Esophagus squamous epithelium (tissue), 5 donors: ENCODE data around the gene C1QL2. TPM values are rescaled to one million over a fixed set of nuclear protein-coding genes. Genes with fewer than 3 reads are reported as not detected.

Experiments used
- DNase-seq: peaks from one replicate; lab custom pipeline; 2025; lab: John Stamatoyannopoulos, UW
- H3K27ac ChIP-seq, 4 donors: fragments of 200-600 bp; sonication (generic); one replicate each; pipeline ENCODE4 v1.5.1; 2016 to 2019; ENCODE audit warnings: mild to moderate bottlenecking in 1 of 4
- H3K27me3 ChIP-seq, 4 donors: fragments of 200-600 bp; sonication (generic); 1 replicate in 3 of 4; 2 replicates in 1 of 4; pipeline versions ENCODE4 v1.5.1 to v1.6.0; 2017 to 2021; ENCODE audit warnings: antibody characterized with exemption in 1 of 4
- H3K36me3 ChIP-seq, 3 donors: fragments of 200-600 bp; sonication (generic); one replicate each; pipeline ENCODE4 v1.5.1; 2016 to 2019
- H3K4me1 ChIP-seq, 3 donors: fragments of 200-600 bp; sonication (generic); one replicate each; pipeline ENCODE4 v1.5.1; 2017 to 2019
- H3K4me3 ChIP-seq, 4 donors: fragments of 200-600 bp; sonication (generic); 1 replicate in 3 of 4; 2 replicates in 1 of 4; pipeline ENCODE4 v1.5.1; 2016 to 2019; ENCODE audit warnings: mild to moderate bottlenecking in 2 of 4, moderate library complexity in 1 of 4
- H3K9me3 ChIP-seq, 3 donors: fragments of 200-600 bp; sonication (generic); one replicate each; pipeline ENCODE4 v1.5.1; 2016 to 2019
- POLR2A ChIP-seq, 4 donors: fragments of 450-650 bp; IDR thresholded peaks; one replicate each; pipeline ENCODE4 v1.6.1; 2017; ENCODE audit warnings: antibody characterized with exemption in 4 of 4, mild to moderate bottlenecking in 4 of 4, moderate library complexity in 3 of 4
- WGBS, 2 donors: methylation state at CpG; one replicate each; pipeline ENCODE4 v1.1.5; 2018; 5-methylcytosine and 5-hydroxymethylcytosine counted together
- intact Hi-C: fragments of 100-400 bp; cut with DNase I; formaldehyde crosslinking; loops from one replicate; pipeline ENCODE4 v1.15.0; 2022
- small RNA-seq, 4 donors: library from RNA; depleted of rRNA; stranded (forward); fragments of <200 nt; gene quantifications; one replicate each; pipeline ENCODE3, GENCODE V24; 2016
- total RNA-seq, 4 donors: library from RNA; depleted of rRNA; stranded (reverse); fragments of >200 nt; gene quantifications; one replicate each; pipeline ENCODE4 v1.1.0, GENCODE V29; 2016
- TF ChIP-seq, protein P1 (sequence below), 6 experiments: fragments of 450-650 bp in 4 of 6; fragments of 200-600 bp in 2 of 6; sonication (generic) in 2 of 6; IDR thresholded peaks; one replicate each; pipeline ENCODE4 v1.5.1; 2016 to 2019; ENCODE audit warnings: antibody characterized with exemption in 6 of 6, mild to moderate bottlenecking in 4 of 6, moderate library complexity in 4 of 6
- donor health status: DM: yes; HTN: yes; CAD: no.

Gene C1QL2
- total RNA-seq, 4 donors from 2014 or later, result not detected

DNA sequence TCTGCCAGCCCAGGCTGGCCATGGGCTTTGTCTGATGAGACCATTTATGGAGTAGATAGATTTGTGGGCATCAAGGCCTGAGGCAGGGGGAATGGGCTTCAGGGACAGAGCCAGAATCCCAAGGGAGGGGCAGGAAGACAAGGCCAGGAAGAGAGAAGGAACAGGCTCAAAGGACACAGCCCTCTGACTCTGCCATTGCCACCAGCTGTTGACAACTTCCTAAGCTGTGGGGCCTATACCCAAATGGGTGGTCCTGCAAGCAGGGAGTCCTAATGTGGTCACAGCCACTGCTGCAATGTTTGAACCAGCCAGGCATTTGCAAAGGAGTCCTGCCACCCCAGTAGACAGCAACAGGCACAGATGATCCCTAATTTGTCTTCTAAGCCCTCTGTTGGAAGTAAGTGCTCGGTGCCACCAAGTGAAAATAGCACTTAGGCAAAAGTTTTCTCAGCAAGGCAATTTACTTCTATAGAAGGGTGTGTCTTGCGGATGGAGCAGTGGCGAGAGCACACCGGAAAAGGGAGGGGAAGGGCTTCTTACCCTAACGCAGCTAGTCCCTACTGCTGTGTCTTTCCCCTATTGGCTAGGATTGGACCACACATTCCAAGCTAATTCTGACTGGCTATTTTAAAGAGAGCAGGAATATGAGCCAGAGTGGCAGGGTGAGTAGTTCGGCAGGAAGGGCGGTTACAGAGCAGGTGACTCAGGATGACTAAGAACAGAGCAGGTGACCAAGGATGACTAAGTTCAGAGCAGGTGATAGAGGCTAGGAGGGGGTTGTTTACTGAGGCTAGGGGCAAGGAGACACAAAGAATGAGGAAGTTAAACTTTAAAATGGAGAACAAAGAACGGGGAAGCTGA is 47.2 kb downstream of the C1QL2 start:
- 59 to 66% methylated on average over 7 to 8 of the region's 8 CpGs for WGBS, 2 donors
- TF ChIP-seq, protein P1, sequence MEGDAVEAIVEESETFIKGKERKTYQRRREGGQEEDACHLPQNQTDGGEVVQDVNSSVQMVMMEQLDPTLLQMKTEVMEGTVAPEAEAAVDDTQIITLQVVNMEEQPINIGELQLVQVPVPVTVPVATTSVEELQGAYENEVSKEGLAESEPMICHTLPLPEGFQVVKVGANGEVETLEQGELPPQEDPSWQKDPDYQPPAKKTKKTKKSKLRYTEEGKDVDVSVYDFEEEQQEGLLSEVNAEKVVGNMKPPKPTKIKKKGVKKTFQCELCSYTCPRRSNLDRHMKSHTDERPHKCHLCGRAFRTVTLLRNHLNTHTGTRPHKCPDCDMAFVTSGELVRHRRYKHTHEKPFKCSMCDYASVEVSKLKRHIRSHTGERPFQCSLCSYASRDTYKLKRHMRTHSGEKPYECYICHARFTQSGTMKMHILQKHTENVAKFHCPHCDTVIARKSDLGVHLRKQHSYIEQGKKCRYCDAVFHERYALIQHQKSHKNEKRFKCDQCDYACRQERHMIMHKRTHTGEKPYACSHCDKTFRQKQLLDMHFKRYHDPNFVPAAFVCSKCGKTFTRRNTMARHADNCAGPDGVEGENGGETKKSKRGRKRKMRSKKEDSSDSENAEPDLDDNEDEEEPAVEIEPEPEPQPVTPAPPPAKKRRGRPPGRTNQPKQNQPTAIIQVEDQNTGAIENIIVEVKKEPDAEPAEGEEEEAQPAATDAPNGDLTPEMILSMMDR (IDR thresholded peaks at IDR 0.05), result no peak
- no peak for TF ChIP-seq POLR2A (IDR thresholded peaks at IDR 0.05)
- intact Hi-C loops, result no loop called here
- no peak overlapping the region for H3K4me3 ChIP-seq
- H3K27me3 ChIP-seq, result peaks cover 0 to 24% (median 0%) of the 10 kb centered on the region in 4 donors
- H3K4me1 ChIP-seq, result no peaks in the 10 kb centered on the region
- no peak overlapping the region for H3K27ac ChIP-seq
- peaks cover 0 to 17% (median 3%) of the 10 kb centered on the region in 3 donors for H3K9me3 ChIP-seq
- DNase-seq, result no peak
- H3K36me3 ChIP-seq, result no peaks in the 10 kb centered on the region

DNA sequence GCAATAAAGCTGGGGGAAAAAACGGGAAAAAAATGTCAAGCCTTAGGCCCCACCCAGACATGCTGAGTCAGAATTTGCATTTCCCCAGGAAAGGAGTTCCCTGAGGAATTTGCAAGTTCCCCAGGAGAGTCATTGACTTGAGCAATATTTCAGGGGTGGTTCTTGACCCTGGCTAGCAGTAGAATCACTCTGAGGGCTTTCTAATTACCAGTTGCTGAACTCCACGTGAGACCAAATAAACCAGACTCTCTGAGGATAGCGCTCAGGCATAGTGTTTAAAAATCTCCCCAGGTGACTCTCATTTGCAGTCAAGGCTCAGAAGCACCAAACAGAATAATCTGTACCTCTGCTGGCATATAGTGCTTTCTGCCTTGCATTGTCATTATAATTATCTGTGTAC is 48.7 kb downstream of the C1QL2 start:
- intact Hi-C loops, result no loop called here
- Histone ChIP-seq H3K4me3 (no peak overlapping the region), H3K9me3 (peaks cover 0 to 17% (median 3%) of the 10 kb centered on the region in 3 donors), H3K4me1 (no peaks in the 10 kb centered on the region), H3K36me3 (no peaks in the 10 kb centered on the region), H3K27me3 (peaks cover 0 to 24% (median 0%) of the 10 kb centered on the region in 4 donors), H3K27ac (no peak overlapping the region)
- WGBS, 2 donors, result 48% methylated on average over 3 of the region's 3 CpGs
- TF ChIP-seq, protein P1 (IDR thresholded peaks at IDR 0.05), result no peak
- no peak for TF ChIP-seq POLR2A (IDR thresholded peaks at IDR 0.05)
- DNase-seq, result no peak

DNA sequence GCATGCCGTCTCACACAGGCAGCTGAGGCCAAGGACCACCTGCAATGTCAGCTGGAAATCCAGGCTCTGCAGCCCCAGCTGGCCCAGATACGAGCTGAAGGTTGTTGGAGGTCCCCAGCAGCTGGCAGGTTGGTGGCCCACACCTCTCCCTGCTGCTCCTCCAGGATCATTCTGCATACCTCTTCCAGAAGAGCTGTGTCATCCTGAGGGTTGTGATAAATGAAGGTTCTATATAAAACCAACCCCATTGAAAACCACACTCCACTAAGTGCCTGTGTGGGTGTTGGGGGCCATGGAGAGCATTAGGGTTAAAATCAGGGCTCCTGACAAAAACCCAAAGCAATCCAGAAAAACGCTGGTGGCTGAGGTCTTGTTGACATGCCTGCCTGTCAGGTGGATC is 50.4 kb downstream of the C1QL2 start:
- intact Hi-C loops, result no loop called here
- Histone ChIP-seq H3K9me3 (peaks cover 0 to 17% (median 3%) of the 10 kb centered on the region in 3 donors), H3K27me3 (peaks cover 0 to 18% (median 0%) of the 10 kb centered on the region in 4 donors), H3K36me3 (no peaks in the 10 kb centered on the region), H3K27ac (no peak overlapping the region), H3K4me1 (no peaks in the 10 kb centered on the region), H3K4me3 (no peak overlapping the region)
- WGBS, 2 donors, result 38 to 41% methylated on average over 3 of the region's 3 CpGs
- DNase-seq, result no peak
- TF ChIP-seq POLR2A (IDR thresholded peaks at IDR 0.05), result no peak
- TF ChIP-seq, protein P1 (IDR thresholded peaks at IDR 0.05), result no peak

DNA sequence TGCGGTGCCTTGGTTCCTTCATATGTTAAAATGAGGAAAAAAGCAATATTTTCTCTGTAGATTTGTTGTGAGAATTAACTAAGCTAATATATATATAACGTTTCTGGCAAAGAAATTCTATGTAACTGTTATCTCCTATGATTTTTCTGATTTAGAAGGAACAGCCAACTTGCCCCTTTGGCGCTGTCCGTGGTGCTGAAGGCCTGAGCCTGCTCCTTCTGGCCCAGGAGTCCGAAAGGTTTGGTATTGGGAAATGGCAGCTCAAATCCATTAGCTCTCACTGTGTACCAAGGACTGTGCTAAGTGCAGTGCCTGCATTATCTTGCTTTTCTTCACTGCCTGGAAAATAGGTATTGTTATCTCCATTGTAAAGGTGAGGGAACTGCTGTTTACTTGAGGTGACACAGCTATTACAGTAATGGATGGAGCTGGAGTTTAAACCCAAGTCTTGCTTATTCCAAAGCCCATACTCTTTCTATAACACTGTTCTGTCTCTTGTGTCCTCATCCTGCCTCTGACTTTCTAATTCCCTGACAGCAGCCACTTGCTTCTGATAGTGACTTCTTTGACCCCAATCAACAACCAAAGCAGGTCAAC is 52.2 kb downstream of the C1QL2 start:
- H3K27ac ChIP-seq, result no peak overlapping the region
- no peak overlapping the region for H3K4me3 ChIP-seq
- WGBS, 2 donors, result 25 to 34% methylated on average over 5 of the region's 5 CpGs
- no peaks in the 10 kb centered on the region for H3K4me1 ChIP-seq
- no peak for DNase-seq
- no peaks in the 10 kb centered on the region for H3K36me3 ChIP-seq
- peaks cover 0 to 7% (median 3%) of the 10 kb centered on the region in 3 donors for H3K9me3 ChIP-seq
- H3K27me3 ChIP-seq, result peaks cover 0 to 6% (median 0%) of the 10 kb centered on the region in 4 donors
- no peak for TF ChIP-seq POLR2A (IDR thresholded peaks at IDR 0.05)
- TF ChIP-seq, protein P1 (IDR thresholded peaks at IDR 0.05), result no peak
- intact Hi-C loops, result no loop called here

Small RNAs within 50 kb of the gene (small RNA-seq; reads per million reads assigned to genes)
- gene RN7SL468P, result 0 reads per million in 4 donors

Other genes starting within 250 kb of the C1QL2 start
- gene MARCO, start 216.6 kb downstream of the C1QL2 start, total RNA-seq, result 10 to 100 TPM in 1 of 4 donors, 1 to 10 TPM in 2, under 1 TPM in 1; 0.87 to 23.7 (median 2.9) TPM
- gene STEAP3, start 65.1 kb upstream of the C1QL2 start, total RNA-seq, result 10 to 100 TPM; 18.1 to 28.8 (median 25.7) TPM
- gene C2orf76, start 208.1 kb upstream of the C1QL2 start, total RNA-seq, result 1 to 10 TPM; 5.7 to 9.7 (median 8.4) TPM
- gene DBI, start 208.2 kb upstream of the C1QL2 start, total RNA-seq, result 100 to 1,000 TPM; 389 to 692 (median 411) TPM